Progenitor cell of endocrine pancreas (in vitro differentiated cells): ENCODE measurements around the gene IGFBP1. TPM values are rescaled to one million over a fixed set of nuclear protein-coding genes. Genes with fewer than 3 reads are reported as not detected.
A peak's percentile ranks its signal among the peaks of the same experiment; 100 is the strongest.

Source experiments
- DNase-seq: peaks from one replicate; pipeline ENCODE4 v3.0.0; 2021; ENCODE audit warnings: low spot score; ENCODE audit not compliant: unreplicated experiment
- H3K27ac Mint-ChIP-seq: 2 replicates; pipeline ENCODE4 v1.8.0; 2021; ENCODE audit warnings: mild to moderate bottlenecking, moderate library complexity, mixed read lengths
- H3K27me3 Mint-ChIP-seq: 2 replicates; pipeline ENCODE4 v1.8.0; 2021; ENCODE audit warnings: mixed read lengths
- H3K36me3 Mint-ChIP-seq: 2 replicates; pipeline ENCODE4 v1.8.0; 2022; ENCODE audit warnings: mixed read lengths; ENCODE audit not compliant: insufficient read depth
- H3K4me1 Mint-ChIP-seq: 2 replicates; pipeline ENCODE4 v1.8.0; 2021; ENCODE audit warnings: low read depth, mixed read lengths
- H3K4me3 Mint-ChIP-seq: 2 replicates; pipeline ENCODE4 v1.8.0; 2021; ENCODE audit warnings: low read depth, mild to moderate bottlenecking, moderate library complexity, mixed read lengths
- H3K9me3 Mint-ChIP-seq: 2 replicates; pipeline ENCODE4 v1.8.0; 2021; ENCODE audit warnings: low read depth, mixed read lengths
- total RNA-seq: library from RNA; stranded (reverse); gene quantifications from 2 replicates; pipeline ENCODE4 v1.2.1, GENCODE V29; 2021
- TF ChIP-seq, protein P1 (sequence below): fragments of 200-600 bp; sonication (generic); IDR thresholded peaks from one replicate; pipeline ENCODE4 v1.5.0; 2021; ENCODE audit warnings: antibody characterized with exemption, mild to moderate bottlenecking; ENCODE audit not compliant: unreplicated experiment

IGFBP1 gene
- total RNA-seq, 1 donor from 2014 or later, result 0.24 TPM

GRCh38 chr7:45885264-45885882, 2.9 kb upstream of the IGFBP1 start:
- no peak for DNase-seq
- Mint-ChIP-seq H3K4me1 (peaks cover 22% of the 10 kb centered on the region), H3K27ac (no peak overlapping the region), H3K27me3 (peaks cover 41% of the 10 kb centered on the region), H3K9me3 (no peaks in the 10 kb centered on the region), H3K4me3 (no peak overlapping the region), H3K36me3 (no peaks in the 10 kb centered on the region)
- TF ChIP-seq, protein P1, sequence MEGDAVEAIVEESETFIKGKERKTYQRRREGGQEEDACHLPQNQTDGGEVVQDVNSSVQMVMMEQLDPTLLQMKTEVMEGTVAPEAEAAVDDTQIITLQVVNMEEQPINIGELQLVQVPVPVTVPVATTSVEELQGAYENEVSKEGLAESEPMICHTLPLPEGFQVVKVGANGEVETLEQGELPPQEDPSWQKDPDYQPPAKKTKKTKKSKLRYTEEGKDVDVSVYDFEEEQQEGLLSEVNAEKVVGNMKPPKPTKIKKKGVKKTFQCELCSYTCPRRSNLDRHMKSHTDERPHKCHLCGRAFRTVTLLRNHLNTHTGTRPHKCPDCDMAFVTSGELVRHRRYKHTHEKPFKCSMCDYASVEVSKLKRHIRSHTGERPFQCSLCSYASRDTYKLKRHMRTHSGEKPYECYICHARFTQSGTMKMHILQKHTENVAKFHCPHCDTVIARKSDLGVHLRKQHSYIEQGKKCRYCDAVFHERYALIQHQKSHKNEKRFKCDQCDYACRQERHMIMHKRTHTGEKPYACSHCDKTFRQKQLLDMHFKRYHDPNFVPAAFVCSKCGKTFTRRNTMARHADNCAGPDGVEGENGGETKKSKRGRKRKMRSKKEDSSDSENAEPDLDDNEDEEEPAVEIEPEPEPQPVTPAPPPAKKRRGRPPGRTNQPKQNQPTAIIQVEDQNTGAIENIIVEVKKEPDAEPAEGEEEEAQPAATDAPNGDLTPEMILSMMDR, result no peak

- Mint-ChIP-seq H3K27ac (no peak overlapping the region), H3K4me3 (no peak overlapping the region), H3K9me3 (no peaks in the 10 kb centered on the region), H3K36me3 (no peaks in the 10 kb centered on the region), H3K4me1 (peaks cover 22% of the 10 kb centered on the region), H3K27me3 (peaks cover 50% of the 10 kb centered on the region)
- DNase-seq, result no peak
- TF ChIP-seq, protein P1, result no peak
Measured at GRCh38 chr7:45886931-45887667, 1.2 kb upstream of the IGFBP1 start.

- no peaks in the 10 kb centered on the region for H3K36me3 Mint-ChIP-seq
- H3K9me3 Mint-ChIP-seq, result no peaks in the 10 kb centered on the region
- no peak overlapping the region for H3K27ac Mint-ChIP-seq
- DNase-seq, result no peak
- peaks cover 55% of the 10 kb centered on the region for H3K27me3 Mint-ChIP-seq
- peak overlapping the region; percentile 42 for H3K4me3 Mint-ChIP-seq
- peaks cover 22% of the 10 kb centered on the region for H3K4me1 Mint-ChIP-seq
- TF ChIP-seq, protein P1, result no peak
Measured at GRCh38 chr7:45888993-45889366, 692 bp downstream of the IGFBP1 start.

- no peak for DNase-seq
- Mint-ChIP-seq H3K27ac (no peak overlapping the region), H3K4me3 (peak overlapping the region; percentile 3), H3K36me3 (no peaks in the 10 kb centered on the region), H3K27me3 (peaks cover 58% of the 10 kb centered on the region), H3K9me3 (no peaks in the 10 kb centered on the region), H3K4me1 (peaks cover 22% of the 10 kb centered on the region)
- TF ChIP-seq, protein P1, result no peak
Measured at GRCh38 chr7:45889367-45890067, 1.2 kb downstream of the IGFBP1 start.

GRCh38 chr7:45890125-45890901, 2.0 kb downstream of the IGFBP1 start:
- Mint-ChIP-seq H3K27ac (no peak overlapping the region), H3K27me3 (peaks cover 57% of the 10 kb centered on the region), H3K9me3 (no peaks in the 10 kb centered on the region), H3K4me3 (no peak overlapping the region), H3K4me1 (peaks cover 18% of the 10 kb centered on the region), H3K36me3 (no peaks in the 10 kb centered on the region)
- TF ChIP-seq, protein P1, result no peak
- no peak for DNase-seq
